ENCODE measurements around the gene BICC1.

GRCh38 chr10:58695022-58695421 is 182.3 kb downstream of the BICC1 start:
- TF ChIP-seq CTCF (IDR thresholded peaks at IDR 0.05), result no peak
- no peak for TF ChIP-seq REST (IDR thresholded peaks at IDR 0.05; ENCODE audit: insufficient read depth in 1 of 2, low read depth in 2 of 2, low read length in 1 of 2)
- TF ChIP-seq POLR2AphosphoS5 (IDR thresholded peaks at IDR 0.05; ENCODE audit: low read depth, low read length), result no peak
